Tibial artery (tissue), 4 donors: ENCODE results near the gene KRT7.

Experiments used
- DNase-seq, 2 donors: peaks; one replicate each; pipeline ENCODE4 v3.0.0-alpha.2; 2019
- H3K27ac ChIP-seq, 2 donors: fragments of 200-600 bp; sonication (generic) in 1 of 2; 1 replicate in 1 of 2; 2 replicates in 1 of 2; pipeline ENCODE4 v1.5.1; 2018 to 2019; ENCODE audit warnings: mild to moderate bottlenecking in 1 of 2
- H3K27me3 ChIP-seq, 2 donors: fragments of 200-600 bp; sonication (generic) in 1 of 2; one replicate each; pipeline versions ENCODE4 v1.5.1 to v1.6.0; 2016 to 2019
- H3K36me3 ChIP-seq, 3 donors: fragments of 200-600 bp; sonication (generic) in 2 of 3; one replicate each; pipeline ENCODE4 v1.5.1; 2016 to 2019; ENCODE audit warnings: mild to moderate bottlenecking in 2 of 3
- H3K4me1 ChIP-seq, 4 donors: fragments of 200-600 bp; sonication (generic) in 2 of 4; 1 replicate in 3 of 4; 2 replicates in 1 of 4; pipeline ENCODE4 v1.5.1; 2016 to 2019
- H3K4me3 ChIP-seq, 2 donors: fragments of 200-600 bp; sonication (generic) in 1 of 2; 1 replicate in 1 of 2; 2 replicates in 1 of 2; pipeline ENCODE4 v1.5.1; 2018 to 2019; ENCODE audit warnings: mild to moderate bottlenecking in 2 of 2
- H3K9me3 ChIP-seq, 3 donors: fragments of 200-600 bp; sonication (generic) in 1 of 3; one replicate each; pipeline ENCODE4 v1.5.1; 2016 to 2019
- CTCF ChIP-seq, 2 experiments: fragments of 200-600 bp in 1 of 2; fragments of 450-650 bp in 1 of 2; IDR thresholded peaks; one replicate each; pipeline ENCODE4 v1.5.1; 2017 to 2019; ENCODE audit warnings: antibody characterized with exemption in 2 of 2, mild to moderate bottlenecking in 1 of 2, moderate library complexity in 1 of 2
- intact Hi-C: fragments of 100-400 bp; cut with DNase I; formaldehyde crosslinking; loops from one replicate; pipeline ENCODE4 v1.15.0; 2023; ENCODE audit warnings: low total_unique reads

Gene KRT7

GRCh38 chr12:52258335-52258901 is 25.4 kb downstream of the KRT7 start:
- Histone ChIP-seq H3K4me1 (peaks cover 0 to 27% (median 12%) of the 10 kb centered on the region in 4 donors), H3K9me3 (no peaks in the 10 kb centered on the region), H3K27ac (no peak overlapping the region), H3K36me3 (no peaks in the 10 kb centered on the region), H3K4me3 (peak overlapping the region; percentile 28 to 42), H3K27me3 (peaks cover 3 to 33% of the 10 kb centered on the region in 2 donors)
- intact Hi-C loops, result no loop called here
- peak in 1 of 2 donors; percentile 61 for DNase-seq
- TF ChIP-seq CTCF (IDR thresholded peaks at IDR 0.05), result no peak

- H3K4me1 ChIP-seq, result peaks cover 0 to 27% (median 12%) of the 10 kb centered on the region in 4 donors
- H3K9me3 ChIP-seq, result no peaks in the 10 kb centered on the region
- no peak overlapping the region for H3K4me3 ChIP-seq
- no peaks in the 10 kb centered on the region for H3K36me3 ChIP-seq
- TF ChIP-seq CTCF (IDR thresholded peaks at IDR 0.05), result no peak
- DNase-seq, result peak in 1 of 2 donors; percentile 48
- H3K27ac ChIP-seq, result peak overlapping the region in 1 of 2 donors; percentile 17
- intact Hi-C loops, result no loop called here
- peaks cover 3 to 31% of the 10 kb centered on the region in 2 donors for H3K27me3 ChIP-seq
Measured at GRCh38 chr12:52259657-52260243, 26.7 kb downstream of the KRT7 start.

GRCh38 chr12:52260361-52261207 is 27.5 kb downstream of the KRT7 start:
- Histone ChIP-seq H3K27ac (peak overlapping the region in 1 of 2 donors; percentile 17), H3K9me3 (no peaks in the 10 kb centered on the region), H3K4me1 (peaks cover 0 to 27% (median 12%) of the 10 kb centered on the region in 4 donors), H3K4me3 (no peak overlapping the region), H3K27me3 (peaks cover 3 to 29% of the 10 kb centered on the region in 2 donors), H3K36me3 (no peaks in the 10 kb centered on the region)
- no peak for DNase-seq
- no peak for TF ChIP-seq CTCF (IDR thresholded peaks at IDR 0.05)
- intact Hi-C loops, result no loop called here

- Histone ChIP-seq H3K4me1 (peaks cover 0 to 27% (median 12%) of the 10 kb centered on the region in 4 donors), H3K9me3 (no peaks in the 10 kb centered on the region), H3K27ac (no peak overlapping the region), H3K27me3 (peaks cover 3 to 27% of the 10 kb centered on the region in 2 donors), H3K4me3 (no peak overlapping the region), H3K36me3 (no peaks in the 10 kb centered on the region)
- TF ChIP-seq CTCF (IDR thresholded peaks at IDR 0.05), result no peak
- intact Hi-C loops, result no loop called here
- peak in 1 of 2 donors; percentile 5 for DNase-seq
Measured at GRCh38 chr12:52261208-52261484, 28.1 kb downstream of the KRT7 start.

GRCh38 chr12:52262286-52262685 is 29.2 kb downstream of the KRT7 start:
- Histone ChIP-seq H3K4me3 (no peak overlapping the region), H3K27ac (no peak overlapping the region), H3K36me3 (no peaks in the 10 kb centered on the region), H3K9me3 (no peaks in the 10 kb centered on the region), H3K4me1 (peaks cover 0 to 27% (median 12%) of the 10 kb centered on the region in 4 donors), H3K27me3 (peaks cover 3 to 16% of the 10 kb centered on the region in 2 donors)
- TF ChIP-seq CTCF (IDR thresholded peaks at IDR 0.05), result no peak
- DNase-seq, result peak in 1 of 2 donors; percentile 46
- intact Hi-C loops, result no loop called here
